ENCODE results near the gene GYS2. TPM values are rescaled to one million over a fixed set of nuclear protein-coding genes. Genes with fewer than 3 reads are reported as not detected.

The GYS2 gene
- total and polyA plus RNA-seq, 8 donors, result 0.33 TPM; not detected in 7

GRCh38 chr12:21606175-21606574 lies 1.5 kb upstream of the GYS2 start:
- 26 to 48% (median 35%) methylated on average over 1 of the region's 1 CpG for WGBS, 5 donors

GRCh38 chr12:21602774-21603173 lies 1.9 kb downstream of the GYS2 start:
- DNase-seq, result no peak
- H3K4me1 ChIP-seq, result peaks cover 0 to 4% (median 0%) of the 10 kb centered on the region in 4 donors
- TF ChIP-seq CTCF (IDR thresholded peaks at IDR 0.05) (no peak), POLR2A (IDR thresholded peaks at IDR 0.05) (no peak), POLR2AphosphoS5 (IDR thresholded peaks at IDR 0.05) (no peak), EP300 (IDR thresholded peaks at IDR 0.05) (no peak)
- H3K4me3 ChIP-seq, result no peak overlapping the region
- no peaks in the 10 kb centered on the region for H3K36me3 ChIP-seq
- no peaks in the 10 kb centered on the region for H3K27me3 ChIP-seq
- intact Hi-C loops (cut with DNase I; ENCODE audit: low total_unique reads), result no loop called here
- 73 to 84% (median 80%) methylated on average over 2 of the region's 2 CpGs for WGBS, 5 donors
- no peaks in the 10 kb centered on the region for H3K9me3 ChIP-seq
- no peak overlapping the region for H3K27ac ChIP-seq

More at GRCh38 chr12:21606175-21606574, 1.5 kb upstream of the GYS2 start:
- TF ChIP-seq POLR2AphosphoS5 (IDR thresholded peaks at IDR 0.05), result no peak
- TF ChIP-seq EP300 (IDR thresholded peaks at IDR 0.05), result no peak
- no peak for TF ChIP-seq POLR2A (IDR thresholded peaks at IDR 0.05)
- no peak for TF ChIP-seq CTCF (IDR thresholded peaks at IDR 0.05)
- Histone ChIP-seq H3K4me3 (no peak overlapping the region), H3K4me1 (peaks cover 0 to 6% (median 0%) of the 10 kb centered on the region in 4 donors), H3K9me3 (no peaks in the 10 kb centered on the region), H3K27me3 (no peaks in the 10 kb centered on the region), H3K36me3 (no peaks in the 10 kb centered on the region), H3K27ac (no peak overlapping the region)
- intact Hi-C loops (cut with DNase I; ENCODE audit: low total_unique reads), result no loop called here
- DNase-seq, result no peak

- H3K4me3 ChIP-seq, result no peak overlapping the region
- H3K27me3 ChIP-seq, result no peaks in the 10 kb centered on the region
- intact Hi-C loops (cut with DNase I; ENCODE audit: low total_unique reads), result no loop called here
- H3K36me3 ChIP-seq, result no peaks in the 10 kb centered on the region
- DNase-seq, result no peak
- no peak overlapping the region for H3K27ac ChIP-seq
- H3K9me3 ChIP-seq, result no peaks in the 10 kb centered on the region
- TF ChIP-seq EP300 (IDR thresholded peaks at IDR 0.05) (no peak), CTCF (IDR thresholded peaks at IDR 0.05) (no peak), POLR2AphosphoS5 (IDR thresholded peaks at IDR 0.05) (no peak)
- WGBS, 5 donors, result 62 to 75% (median 68%) methylated on average over 5 of the region's 5 CpGs
- no peaks in the 10 kb centered on the region for H3K4me1 ChIP-seq
These were observed 4.5 kb downstream of the GYS2 start for GRCh38 chr12:21600196-21600595.

- WGBS, 5 donors, result 73 to 85% (median 77%) methylated on average over 3 of the region's 3 CpGs
- no peak for TF ChIP-seq CTCF (IDR thresholded peaks at IDR 0.05)
- TF ChIP-seq POLR2A (IDR thresholded peaks at IDR 0.05), result no peak
- no peak for TF ChIP-seq POLR2AphosphoS5 (IDR thresholded peaks at IDR 0.05)
- no peak for TF ChIP-seq EP300 (IDR thresholded peaks at IDR 0.05)
- no peak for DNase-seq
- Histone ChIP-seq H3K4me1 (no peaks in the 10 kb centered on the region), H3K9me3 (no peaks in the 10 kb centered on the region), H3K27ac (no peak overlapping the region), H3K36me3 (no peaks in the 10 kb centered on the region), H3K27me3 (no peaks in the 10 kb centered on the region), H3K4me3 (no peak overlapping the region)
- intact Hi-C loops (cut with DNase I; ENCODE audit: low total_unique reads), result no loop called here
These were observed 5.3 kb downstream of the GYS2 start for GRCh38 chr12:21599143-21599999.
